ENCODE results near the gene SPTLC3. TPM values are rescaled to one million over a fixed set of nuclear protein-coding genes. Genes with fewer than 3 reads are reported as not detected.

SPTLC3 gene
- polyA plus RNA-seq, 4 donors, result 4.3 to 60.2 (median 5.8) TPM

- H3K9me3 ChIP-seq (ENCODE audit: control insufficient read depth in 2 of 2, insufficient read depth in 1 of 2, low read depth in 1 of 2, low read length in 1 of 2), result peaks cover 0 to 12% of the 10 kb centered on the region in 2 donors
- no peak overlapping the region for H3K4me3 ChIP-seq (ENCODE audit: low read depth in 1 of 3, low read length in 3 of 3)
- no peaks in the 10 kb centered on the region for H3K4me1 ChIP-seq (ENCODE audit: control insufficient read depth in 3 of 3, insufficient read depth in 2 of 3, low read depth in 1 of 3, low read length in 2 of 3)
- no peaks in the 10 kb centered on the region for H3K27me3 ChIP-seq (ENCODE audit: control insufficient read depth in 3 of 3, insufficient read depth in 3 of 3, low read length in 3 of 3)
- H3K36me3 ChIP-seq (ENCODE audit: control insufficient read depth in 3 of 3, insufficient read depth in 2 of 3, low read depth in 1 of 3, low read length in 3 of 3), result no peaks in the 10 kb centered on the region
- no peak for FAIRE-seq
- H3K27ac ChIP-seq (ENCODE audit: low read depth in 1 of 3, low read length in 2 of 3), result no peak overlapping the region
- DNase-seq, result no peak
Measured at GRCh38 chr20:12967932-12968331, 40.8 kb upstream of the SPTLC3 start.

DNA sequence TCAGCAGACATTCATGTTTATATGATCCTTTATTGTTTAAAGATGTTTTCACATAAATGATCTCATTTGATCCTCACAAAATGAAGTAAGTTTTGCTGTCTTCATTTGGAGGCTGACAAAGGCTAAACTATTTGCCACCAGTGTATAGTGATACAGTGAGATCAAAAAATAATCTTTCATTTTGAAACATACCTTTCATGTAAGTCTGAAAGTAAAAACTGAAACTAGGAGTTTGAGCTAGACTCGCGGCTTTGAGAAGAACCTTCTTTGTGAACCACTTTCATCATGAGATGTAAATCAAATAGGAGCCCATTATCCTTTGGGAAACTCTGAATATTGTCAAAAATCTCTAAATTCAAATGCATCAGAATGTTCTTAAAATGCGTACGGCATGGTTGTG is 40.3 kb upstream of the SPTLC3 start:
- FAIRE-seq (no peak), DNase-seq (no peak)
- 77 to 90% (median 86%) methylated on average over 4 of the region's 4 CpGs for WGBS, 3 donors
- Histone ChIP-seq H3K36me3 (ENCODE audit: control insufficient read depth in 3 of 3, insufficient read depth in 2 of 3, low read depth in 1 of 3, low read length in 3 of 3) (no peaks in the 10 kb centered on the region), H3K9me3 (ENCODE audit: control insufficient read depth in 2 of 2, insufficient read depth in 1 of 2, low read depth in 1 of 2, low read length in 1 of 2) (peaks cover 0 to 12% of the 10 kb centered on the region in 2 donors), H3K27me3 (ENCODE audit: control insufficient read depth in 3 of 3, insufficient read depth in 3 of 3, low read length in 3 of 3) (no peaks in the 10 kb centered on the region), H3K27ac (ENCODE audit: low read depth in 1 of 3, low read length in 2 of 3) (no peak overlapping the region), H3K4me3 (ENCODE audit: low read depth in 1 of 3, low read length in 3 of 3) (no peak overlapping the region), H3K4me1 (ENCODE audit: control insufficient read depth in 3 of 3, insufficient read depth in 2 of 3, low read depth in 1 of 3, low read length in 2 of 3) (no peaks in the 10 kb centered on the region)

GRCh38 chr20:12969071-12969669 is 39.6 kb upstream of the SPTLC3 start:
- Histone ChIP-seq H3K4me3 (ENCODE audit: low read depth in 1 of 3, low read length in 3 of 3) (no peak overlapping the region), H3K4me1 (ENCODE audit: control insufficient read depth in 3 of 3, insufficient read depth in 2 of 3, low read depth in 1 of 3, low read length in 2 of 3) (no peaks in the 10 kb centered on the region), H3K27ac (ENCODE audit: low read depth in 1 of 3, low read length in 2 of 3) (no peak overlapping the region), H3K9me3 (ENCODE audit: control insufficient read depth in 2 of 2, insufficient read depth in 1 of 2, low read depth in 1 of 2, low read length in 1 of 2) (peaks cover 0 to 12% of the 10 kb centered on the region in 2 donors), H3K27me3 (ENCODE audit: control insufficient read depth in 3 of 3, insufficient read depth in 3 of 3, low read length in 3 of 3) (no peaks in the 10 kb centered on the region), H3K36me3 (ENCODE audit: control insufficient read depth in 3 of 3, insufficient read depth in 2 of 3, low read depth in 1 of 3, low read length in 3 of 3) (no peaks in the 10 kb centered on the region)
- DNase-seq (no peak), FAIRE-seq (no peak)
- WGBS, 3 donors, result 40 to 68% (median 55%) methylated on average over 7 of the region's 7 CpGs

GRCh38 chr20:12970372-12970821 is 38.4 kb upstream of the SPTLC3 start:
- no peaks in the 10 kb centered on the region for H3K4me1 ChIP-seq (ENCODE audit: control insufficient read depth in 3 of 3, insufficient read depth in 2 of 3, low read depth in 1 of 3, low read length in 2 of 3)
- DNase-seq, result peak; percentile 46 to 68
- no peak overlapping the region for H3K27ac ChIP-seq (ENCODE audit: low read depth in 1 of 3, low read length in 2 of 3)
- FAIRE-seq, result no peak
- WGBS, 3 donors, result 40 to 48% (median 41%) methylated on average over 4 of the region's 4 CpGs
- peaks cover 0 to 12% of the 10 kb centered on the region in 2 donors for H3K9me3 ChIP-seq (ENCODE audit: control insufficient read depth in 2 of 2, insufficient read depth in 1 of 2, low read depth in 1 of 2, low read length in 1 of 2)
- H3K36me3 ChIP-seq (ENCODE audit: control insufficient read depth in 3 of 3, insufficient read depth in 2 of 3, low read depth in 1 of 3, low read length in 3 of 3), result no peaks in the 10 kb centered on the region
- H3K27me3 ChIP-seq (ENCODE audit: control insufficient read depth in 3 of 3, insufficient read depth in 3 of 3, low read length in 3 of 3), result no peaks in the 10 kb centered on the region
- no peak overlapping the region for H3K4me3 ChIP-seq (ENCODE audit: low read depth in 1 of 3, low read length in 3 of 3)

- Histone ChIP-seq H3K27me3 (ENCODE audit: control insufficient read depth in 3 of 3, insufficient read depth in 3 of 3, low read length in 3 of 3) (no peaks in the 10 kb centered on the region), H3K9me3 (ENCODE audit: control insufficient read depth in 2 of 2, insufficient read depth in 1 of 2, low read depth in 1 of 2, low read length in 1 of 2) (no peaks in the 10 kb centered on the region), H3K4me1 (ENCODE audit: control insufficient read depth in 3 of 3, insufficient read depth in 2 of 3, low read depth in 1 of 3, low read length in 2 of 3) (peaks cover 0 to 14% (median 0%) of the 10 kb centered on the region in 3 donors), H3K4me3 (ENCODE audit: low read depth in 1 of 3, low read length in 3 of 3) (no peak overlapping the region), H3K36me3 (ENCODE audit: control insufficient read depth in 3 of 3, insufficient read depth in 2 of 3, low read depth in 1 of 3, low read length in 3 of 3) (no peaks in the 10 kb centered on the region), H3K27ac (ENCODE audit: low read depth in 1 of 3, low read length in 2 of 3) (peak overlapping the region in 1 of 3 donors; percentile 66)
- 76 to 91% (median 84%) methylated on average over 4 of the region's 4 CpGs for WGBS, 3 donors
- DNase-seq (no peak), FAIRE-seq (no peak)
Measured at GRCh38 chr20:12975833-12976608, 32.8 kb upstream of the SPTLC3 start.

- peak overlapping the region in 2 of 3 donors; percentile 11 to 66 for H3K27ac ChIP-seq (ENCODE audit: low read depth in 1 of 3, low read length in 2 of 3)
Measured at GRCh38 chr20:12976720-12977309, 32.0 kb upstream of the SPTLC3 start.

DNA sequence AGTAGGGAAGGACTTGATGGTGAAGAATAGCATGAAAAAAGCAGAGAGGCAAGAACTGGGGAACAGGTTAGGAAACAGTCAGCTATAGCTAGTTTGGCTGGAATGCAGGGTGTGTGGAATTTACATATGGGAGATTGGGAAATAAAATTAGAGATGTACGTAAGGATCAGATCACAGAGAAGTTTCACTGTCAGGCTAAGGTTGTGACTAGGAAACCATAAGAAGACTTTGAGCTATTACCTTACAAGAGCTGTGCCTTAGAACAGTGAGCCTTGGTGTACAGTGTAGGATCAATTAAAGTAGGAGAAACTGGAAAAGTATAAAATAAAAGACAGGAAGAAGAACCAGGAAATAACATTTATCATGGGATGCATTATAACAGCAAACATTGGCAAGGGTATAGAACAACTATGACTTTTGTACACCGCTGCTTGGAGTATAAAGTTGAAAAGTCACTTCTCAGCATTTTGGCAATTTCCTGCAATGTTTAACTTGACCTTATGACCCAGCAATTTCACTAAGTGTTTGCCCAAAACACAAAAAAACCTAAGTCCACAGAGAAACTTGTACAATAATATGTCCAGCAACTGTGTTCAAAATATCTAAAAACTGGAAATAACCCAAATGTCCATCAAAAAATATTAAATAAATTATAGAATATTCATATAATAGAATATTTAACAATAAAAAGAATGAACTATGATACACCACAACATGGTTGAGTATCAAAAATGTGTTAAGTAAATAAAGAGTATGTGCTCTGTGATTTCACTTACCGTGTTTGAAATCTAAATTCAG is 31.2 kb upstream of the SPTLC3 start:
- Histone ChIP-seq H3K36me3 (ENCODE audit: control insufficient read depth in 3 of 3, insufficient read depth in 2 of 3, low read depth in 1 of 3, low read length in 3 of 3) (no peaks in the 10 kb centered on the region), H3K9me3 (ENCODE audit: control insufficient read depth in 2 of 2, insufficient read depth in 1 of 2, low read depth in 1 of 2, low read length in 1 of 2) (no peaks in the 10 kb centered on the region), H3K4me1 (ENCODE audit: control insufficient read depth in 3 of 3, insufficient read depth in 2 of 3, low read depth in 1 of 3, low read length in 2 of 3) (peaks cover 0 to 14% (median 0%) of the 10 kb centered on the region in 3 donors), H3K4me3 (ENCODE audit: low read depth in 1 of 3, low read length in 3 of 3) (no peak overlapping the region), H3K27ac (ENCODE audit: low read depth in 1 of 3, low read length in 2 of 3) (peak overlapping the region in 2 of 3 donors; percentile 11 to 66), H3K27me3 (ENCODE audit: control insufficient read depth in 3 of 3, insufficient read depth in 3 of 3, low read length in 3 of 3) (no peaks in the 10 kb centered on the region)
- 38 to 62% (median 46%) methylated on average over 3 of the region's 3 CpGs for WGBS, 3 donors
- FAIRE-seq (no peak), DNase-seq (peak; percentile 18 to 48)

More at GRCh38 chr20:12976720-12977309, 32.0 kb upstream of the SPTLC3 start:
- no peaks in the 10 kb centered on the region for H3K36me3 ChIP-seq (ENCODE audit: control insufficient read depth in 3 of 3, insufficient read depth in 2 of 3, low read depth in 1 of 3, low read length in 3 of 3)
- DNase-seq (peak; percentile 35 to 64), FAIRE-seq (no peak)
- no peaks in the 10 kb centered on the region for H3K27me3 ChIP-seq (ENCODE audit: control insufficient read depth in 3 of 3, insufficient read depth in 3 of 3, low read length in 3 of 3)
- no peak overlapping the region for H3K4me3 ChIP-seq (ENCODE audit: low read depth in 1 of 3, low read length in 3 of 3)
- H3K9me3 ChIP-seq (ENCODE audit: control insufficient read depth in 2 of 2, insufficient read depth in 1 of 2, low read depth in 1 of 2, low read length in 1 of 2), result no peaks in the 10 kb centered on the region
- 28 to 62% (median 41%) methylated on average over 6 of the region's 6 CpGs for WGBS, 3 donors
- H3K4me1 ChIP-seq (ENCODE audit: control insufficient read depth in 3 of 3, insufficient read depth in 2 of 3, low read depth in 1 of 3, low read length in 2 of 3), result peaks cover 0 to 14% (median 0%) of the 10 kb centered on the region in 3 donors

DNA sequence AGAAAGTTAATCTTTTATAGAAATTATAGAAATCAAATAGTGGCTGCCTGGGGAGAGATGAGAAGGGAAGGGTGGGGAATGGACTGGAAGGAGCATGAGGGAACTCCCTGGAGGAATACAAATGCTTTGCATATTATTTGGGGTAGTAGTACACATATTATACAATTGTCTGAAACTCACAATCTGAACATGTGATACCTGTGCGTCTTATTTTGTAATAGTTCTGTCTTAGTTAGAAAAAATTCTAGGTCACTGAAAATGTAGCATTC is 30.7 kb upstream of the SPTLC3 start:
- 90 to 100% (median 100%) methylated on average over 1 of the region's 1 CpG for WGBS, 3 donors
- H3K4me3 ChIP-seq (ENCODE audit: low read depth in 1 of 3, low read length in 3 of 3), result no peak overlapping the region
- no peaks in the 10 kb centered on the region for H3K9me3 ChIP-seq (ENCODE audit: control insufficient read depth in 2 of 2, insufficient read depth in 1 of 2, low read depth in 1 of 2, low read length in 1 of 2)
- FAIRE-seq, result no peak
- no peak for DNase-seq
- no peaks in the 10 kb centered on the region for H3K36me3 ChIP-seq (ENCODE audit: control insufficient read depth in 3 of 3, insufficient read depth in 2 of 3, low read depth in 1 of 3, low read length in 3 of 3)
- peak overlapping the region in 1 of 3 donors; percentile 66 for H3K27ac ChIP-seq (ENCODE audit: low read depth in 1 of 3, low read length in 2 of 3)
- H3K4me1 ChIP-seq (ENCODE audit: control insufficient read depth in 3 of 3, insufficient read depth in 2 of 3, low read depth in 1 of 3, low read length in 2 of 3), result peaks cover 0 to 14% (median 0%) of the 10 kb centered on the region in 3 donors
- H3K27me3 ChIP-seq (ENCODE audit: control insufficient read depth in 3 of 3, insufficient read depth in 3 of 3, low read length in 3 of 3), result no peaks in the 10 kb centered on the region
